ENCODE results near the gene SIM2.

SIM2 gene

DNA sequence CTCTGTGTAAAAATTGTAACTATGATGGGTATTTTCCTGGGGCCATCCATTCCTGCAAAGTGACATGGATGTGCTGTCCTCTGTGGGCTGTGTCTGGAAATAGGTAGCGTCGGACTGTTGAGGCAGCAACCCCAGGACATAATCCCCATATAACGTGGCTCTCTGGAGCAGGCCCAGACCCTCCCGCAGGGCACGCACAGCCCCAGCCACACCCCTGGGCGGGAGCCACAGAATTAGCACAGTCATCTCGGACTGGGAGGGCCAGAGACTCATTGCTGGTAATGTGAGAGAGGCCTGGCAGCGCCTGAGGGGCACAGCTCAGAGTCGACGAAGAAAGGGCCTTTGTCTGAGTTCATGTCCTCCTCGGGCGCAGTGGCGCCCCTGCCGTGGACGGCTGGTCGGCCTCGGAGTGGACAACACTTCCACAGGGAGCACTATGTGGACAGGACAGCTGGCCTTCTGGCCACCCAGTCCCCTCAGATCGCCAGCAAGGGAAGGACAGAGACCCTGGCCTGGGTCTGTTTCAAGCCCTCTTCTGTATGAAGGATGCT, 20.1 kb downstream of the SIM2 start:
- no peak for ATAC-seq

DNA sequence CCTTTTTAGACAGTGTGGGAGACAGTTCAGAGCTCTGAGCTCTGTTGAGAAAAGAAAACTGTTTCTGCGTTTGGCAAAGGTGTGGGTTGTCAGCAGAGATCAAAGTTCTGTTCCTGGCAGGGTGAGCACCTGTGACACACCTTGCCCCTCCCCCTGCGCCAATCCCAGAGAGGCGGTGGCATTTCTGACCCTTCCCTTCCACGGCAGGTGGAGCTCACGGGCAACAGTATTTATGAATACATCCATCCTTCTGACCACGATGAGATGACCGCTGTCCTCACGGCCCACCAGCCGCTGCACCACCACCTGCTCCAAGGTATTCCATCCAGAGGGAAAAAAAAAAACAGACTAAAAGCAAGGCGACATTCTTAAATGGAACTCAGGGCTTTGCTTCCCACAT, 20.7 kb downstream of the SIM2 start:
- ATAC-seq: no peak

DNA sequence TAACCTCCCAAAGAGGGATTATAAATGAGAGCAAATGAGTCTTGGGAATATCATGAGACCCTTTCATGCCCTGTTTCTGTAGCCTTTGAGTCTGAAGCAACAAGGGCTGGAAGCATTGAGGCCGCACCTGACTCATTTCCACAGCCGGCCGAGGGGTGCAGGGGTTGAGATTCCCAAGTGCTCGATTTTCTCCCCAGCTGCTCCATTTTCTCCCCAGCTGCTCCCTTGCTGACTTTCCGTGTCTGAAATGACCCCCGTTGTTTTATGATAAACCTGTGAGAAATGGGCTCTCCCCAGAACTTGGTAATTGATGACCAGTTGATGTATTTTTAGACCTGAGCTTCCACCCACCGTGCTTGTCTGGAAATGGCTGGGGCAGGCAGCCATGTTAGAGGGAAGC, 22.9 kb downstream of the SIM2 start:
- ATAC-seq: no peak

DNA sequence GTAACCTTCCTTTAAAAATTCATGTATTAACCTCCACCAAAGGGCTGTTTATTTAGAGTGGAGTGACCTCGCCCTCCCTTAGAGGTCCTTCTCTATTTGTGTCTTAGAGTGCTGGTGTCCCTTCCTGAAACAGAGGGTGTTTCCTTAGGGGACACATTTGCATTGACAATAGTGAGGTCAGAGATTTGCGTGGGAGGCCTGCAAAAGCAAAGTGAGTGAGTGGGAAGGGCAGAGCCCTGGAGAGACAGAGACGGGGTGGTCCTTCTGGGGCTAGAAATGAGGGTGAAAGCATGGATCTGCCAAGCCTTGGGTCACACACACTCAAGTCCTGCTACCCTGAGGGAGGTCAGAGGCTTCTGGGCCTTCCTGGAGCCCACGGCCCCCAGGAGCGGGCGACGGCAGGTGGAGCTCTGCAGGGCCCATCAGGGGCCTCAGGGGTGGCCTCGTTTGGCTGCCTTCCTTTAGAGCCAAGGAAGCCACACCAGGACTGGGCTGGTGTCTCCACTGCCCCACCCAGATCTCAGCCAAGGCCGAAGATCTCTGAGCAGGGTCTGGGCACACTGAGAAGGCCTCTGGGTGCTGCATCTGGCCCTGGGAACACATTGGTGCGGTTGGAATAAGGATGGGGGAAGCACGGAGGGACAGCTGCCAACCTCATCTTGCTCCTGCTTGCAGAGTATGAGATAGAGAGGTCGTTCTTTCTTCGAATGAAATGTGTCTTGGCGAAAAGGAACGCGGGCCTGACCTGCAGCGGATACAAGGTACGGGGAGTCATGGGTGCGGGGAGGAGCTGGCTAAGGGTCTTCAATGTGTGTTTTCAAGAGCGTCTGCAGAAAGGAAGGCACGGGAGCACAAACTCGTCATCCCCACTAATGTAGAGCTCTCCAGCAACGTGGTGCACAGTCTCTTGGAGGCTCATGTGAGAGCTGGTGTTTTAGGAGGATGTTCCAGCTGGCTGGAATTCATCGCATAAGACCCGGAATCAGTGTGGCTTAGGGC, 23.8 kb downstream of the SIM2 start:
- no peak for ATAC-seq

DNA sequence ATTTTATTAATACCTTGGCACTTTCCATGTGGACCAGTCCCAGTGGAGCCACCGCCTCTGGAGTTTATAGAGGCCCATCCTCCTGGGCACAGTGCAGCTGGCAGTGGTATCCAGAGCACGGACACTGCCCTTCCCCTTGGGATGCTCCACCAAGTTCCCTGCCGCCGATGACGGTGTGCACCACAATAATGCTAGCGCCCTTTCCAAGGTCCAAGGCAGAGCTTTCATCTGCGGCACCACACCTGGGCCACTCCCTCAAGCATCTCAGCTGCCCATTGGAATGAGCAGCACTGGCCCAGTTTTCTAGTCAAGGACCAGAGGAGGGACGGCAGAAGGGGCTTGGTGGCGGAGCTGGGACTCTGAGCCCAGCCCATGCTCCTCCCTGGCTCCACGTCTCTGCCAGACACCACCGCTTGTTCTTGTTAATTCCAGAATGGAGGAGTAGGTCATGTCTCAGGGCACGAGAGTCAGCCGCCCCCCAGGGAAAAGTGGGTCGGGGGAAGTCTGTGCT, 24.5 kb downstream of the SIM2 start:
- ATAC-seq: no peak

DNA sequence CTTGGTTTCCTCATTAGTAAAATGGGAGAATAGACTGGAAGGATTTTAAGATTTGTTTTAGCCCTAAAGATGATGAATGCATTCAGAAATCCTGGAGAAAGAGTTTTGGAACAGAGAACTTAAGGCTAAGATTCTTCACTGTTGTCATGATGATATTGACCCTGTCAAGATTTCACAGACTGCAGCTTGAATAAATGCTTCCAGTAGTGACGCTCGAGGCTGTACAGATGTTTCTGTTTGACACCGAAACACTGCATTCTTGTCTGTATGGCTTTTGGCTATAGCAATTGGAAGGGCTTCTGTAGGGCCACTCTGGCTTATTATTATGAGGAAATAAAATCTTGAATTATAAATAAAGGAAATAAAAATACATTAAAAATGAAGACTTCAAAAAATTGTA, 25.7 kb downstream of the SIM2 start:
- no peak for ATAC-seq

DNA sequence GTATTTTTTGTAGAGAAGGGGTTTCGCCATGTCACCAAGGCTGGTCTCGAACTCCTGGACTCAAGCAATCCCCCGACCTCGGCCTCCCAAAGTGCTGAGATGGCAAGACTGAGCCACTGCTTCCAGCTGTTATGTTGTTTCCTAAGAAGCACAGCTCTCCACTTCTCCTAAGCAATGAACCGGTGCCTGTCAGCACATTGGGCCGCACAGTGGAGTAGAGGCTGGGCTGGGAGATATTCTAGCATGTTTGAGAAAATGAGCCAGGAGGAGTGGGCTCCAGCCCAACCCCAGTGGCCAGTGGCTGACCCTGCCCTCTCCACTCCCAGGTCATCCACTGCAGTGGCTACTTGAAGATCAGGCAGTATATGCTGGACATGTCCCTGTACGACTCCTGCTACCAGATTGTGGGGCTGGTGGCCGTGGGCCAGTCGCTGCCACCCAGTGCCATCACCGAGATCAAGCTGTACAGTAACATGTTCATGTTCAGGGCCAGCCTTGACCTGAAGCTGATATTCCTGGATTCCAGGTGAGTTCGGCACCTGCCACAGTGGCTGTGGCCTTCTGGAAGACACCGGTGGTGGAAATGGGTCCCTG, 27.0 kb downstream of the SIM2 start:
- no peak for ATAC-seq

DNA sequence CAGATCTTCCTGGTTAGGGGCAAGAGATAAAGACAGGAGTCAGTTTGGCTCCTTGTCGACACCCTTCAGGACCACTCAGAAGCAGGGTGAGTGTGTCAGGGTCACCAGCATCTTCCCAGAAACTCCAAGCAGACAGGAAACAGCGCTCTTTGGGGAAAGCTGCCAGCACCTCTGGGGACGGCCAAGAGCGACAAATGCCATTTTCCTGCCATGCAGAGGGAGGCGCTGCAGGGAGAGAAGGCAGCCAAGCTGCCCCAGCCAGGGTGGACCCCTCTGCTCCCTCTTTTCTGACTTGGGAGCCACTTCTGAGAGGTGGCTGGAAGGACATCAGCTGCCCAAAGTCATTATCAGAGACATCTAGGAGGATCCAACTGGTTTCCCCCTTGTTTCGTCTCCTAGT, 29.0 kb downstream of the SIM2 start:
- ATAC-seq: no peak

DNA sequence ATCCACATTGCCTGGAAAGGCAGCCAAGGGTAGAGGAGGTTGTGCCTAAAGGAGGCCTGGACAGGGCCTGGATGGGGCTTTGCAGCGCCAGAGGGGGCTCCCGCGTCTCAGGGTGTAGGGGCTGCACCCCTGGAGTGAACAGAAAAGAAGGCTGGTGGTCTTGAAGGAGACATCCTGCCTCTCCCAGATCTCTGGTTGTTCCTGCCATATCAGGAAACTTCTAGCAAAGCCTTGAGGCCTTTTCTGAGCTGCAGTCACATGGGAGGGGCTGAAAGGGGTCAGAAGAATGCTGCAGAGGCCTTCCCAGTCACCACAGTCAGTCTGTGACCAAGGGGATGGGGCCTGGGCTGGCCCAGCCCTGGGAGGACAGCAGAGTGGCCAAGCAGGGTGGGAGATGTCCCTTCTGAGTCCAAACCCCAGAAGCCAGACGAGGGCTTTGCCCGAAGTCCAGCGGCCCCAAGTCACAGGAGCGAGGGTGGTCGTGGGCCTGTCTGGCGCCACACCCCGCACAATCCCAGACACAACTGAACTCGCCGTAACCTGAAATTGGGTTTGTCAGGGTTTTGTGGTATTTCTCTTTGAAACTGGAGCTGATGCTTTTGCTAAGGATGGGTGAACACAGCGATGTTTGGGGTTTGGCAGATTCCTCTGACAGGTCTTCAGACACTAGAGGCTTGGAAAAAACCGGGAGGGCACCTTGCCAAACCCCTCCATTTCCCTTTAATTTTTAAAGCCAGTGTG, 29.6 kb downstream of the SIM2 start:
- ATAC-seq: no peak

DNA sequence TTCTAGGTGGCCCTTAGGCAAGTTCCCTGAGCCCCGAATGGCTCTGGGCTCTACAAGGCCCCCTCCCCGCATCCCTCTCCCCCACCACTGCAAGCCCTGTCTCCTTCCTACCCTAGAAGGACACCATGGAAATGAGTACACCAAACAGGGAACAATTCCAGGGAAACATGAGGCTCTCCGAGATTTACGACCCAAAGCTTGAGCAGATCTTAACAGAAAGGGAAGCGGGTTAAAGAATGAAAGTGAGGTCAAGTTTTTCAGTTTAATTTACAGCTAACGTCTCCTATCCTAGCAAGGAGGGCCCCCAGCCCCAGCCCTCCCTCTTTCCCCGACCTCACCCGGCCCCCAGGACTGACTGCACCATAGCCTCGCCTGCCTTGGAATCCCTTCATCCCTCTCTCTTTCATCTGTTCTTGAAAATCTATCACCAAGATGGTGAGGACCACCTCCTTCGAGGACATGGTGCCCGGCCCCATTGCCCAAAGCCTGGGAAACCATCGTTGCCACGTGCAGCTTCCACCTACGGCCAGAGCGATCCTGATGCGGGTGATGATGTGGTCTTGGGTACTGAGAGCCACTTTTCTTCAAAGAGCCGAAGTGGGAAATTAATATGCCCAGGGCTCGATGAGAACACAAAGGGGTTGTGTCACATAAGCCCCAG, 30.5 kb downstream of the SIM2 start:
- no peak for ATAC-seq

DNA sequence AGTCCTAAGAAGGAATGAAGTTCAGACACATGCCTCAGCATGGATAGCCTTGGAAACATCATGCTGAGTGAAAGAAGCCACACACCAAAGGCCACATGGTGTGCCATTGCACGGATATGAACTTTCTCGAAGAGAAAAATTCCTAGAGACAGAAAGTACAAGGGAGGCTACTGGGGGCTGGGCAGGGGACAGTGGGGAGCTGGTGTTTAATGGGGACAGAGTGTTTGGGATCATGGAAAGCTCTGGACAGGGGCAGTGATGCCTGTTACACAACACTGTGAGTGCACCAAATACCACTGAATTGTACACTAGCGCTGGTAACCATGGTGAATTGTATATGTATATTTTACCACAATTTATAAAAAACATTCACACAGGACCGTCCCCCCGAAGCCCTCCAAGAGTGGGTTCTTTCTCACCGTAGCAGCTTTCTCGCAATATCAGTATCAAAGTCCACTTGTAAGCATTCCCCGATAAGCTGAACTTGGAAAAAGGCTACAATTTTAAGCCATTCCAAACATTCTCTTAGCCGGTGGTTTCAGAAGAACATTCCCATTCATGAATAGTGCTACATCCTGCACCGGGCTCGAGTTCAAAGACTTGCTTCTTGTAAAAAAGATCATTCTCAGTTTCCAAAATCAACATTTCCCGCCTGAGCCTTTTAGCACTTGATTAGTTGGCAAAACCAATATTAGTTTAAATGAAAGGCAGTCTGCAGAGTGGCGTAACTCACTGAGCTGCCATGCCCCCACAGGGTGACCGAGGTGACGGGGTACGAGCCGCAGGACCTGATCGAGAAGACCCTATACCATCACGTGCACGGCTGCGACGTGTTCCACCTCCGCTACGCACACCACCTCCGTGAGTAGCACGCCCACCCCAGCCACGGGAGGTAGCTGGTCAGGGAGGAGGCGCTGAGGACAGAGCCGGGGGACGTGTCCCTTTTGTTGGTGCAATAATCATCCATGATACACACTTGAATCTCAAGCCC, 31.7 kb downstream of the SIM2 start:
- no peak for ATAC-seq

DNA sequence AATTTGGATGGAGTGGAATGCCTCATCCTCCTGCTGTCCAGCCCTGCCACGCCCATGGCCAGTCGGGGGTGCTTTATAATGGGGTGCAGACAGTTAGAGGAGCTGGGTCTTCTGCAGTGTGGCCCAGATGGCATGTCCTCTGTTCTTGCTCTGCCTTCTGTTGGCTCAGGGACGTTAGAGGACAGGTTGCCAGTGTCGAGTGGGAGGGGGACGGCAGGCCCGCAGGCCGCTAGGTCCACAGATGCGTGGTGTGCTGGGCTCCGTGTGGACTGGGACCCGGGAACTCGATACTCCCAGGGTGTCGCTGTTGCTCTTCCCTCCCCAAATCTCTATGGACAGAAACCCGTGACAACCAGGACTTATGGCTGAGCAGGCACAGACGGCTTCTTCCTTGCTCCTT, 33.3 kb downstream of the SIM2 start:
- no peak for ATAC-seq

DNA sequence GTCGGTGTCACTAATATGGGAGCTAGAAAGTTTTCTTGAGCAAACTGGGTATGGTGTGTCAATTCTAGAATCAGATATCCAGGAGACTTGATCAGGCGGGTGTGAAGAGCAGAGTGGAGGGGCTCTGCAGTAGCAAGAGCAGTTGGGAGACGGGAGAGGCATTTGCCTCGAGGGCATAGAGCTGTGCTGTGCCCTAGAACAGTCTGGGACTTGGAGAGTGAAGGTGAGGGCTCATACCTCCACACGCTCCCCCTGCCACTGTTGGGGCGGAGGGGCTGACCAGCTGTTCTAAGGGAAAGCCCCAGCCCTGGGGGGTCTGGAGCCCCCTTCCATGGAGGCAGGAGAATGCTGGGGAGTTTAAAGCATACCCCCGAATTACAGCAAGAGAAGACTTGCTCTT, 33.8 kb downstream of the SIM2 start:
- no peak for ATAC-seq

DNA sequence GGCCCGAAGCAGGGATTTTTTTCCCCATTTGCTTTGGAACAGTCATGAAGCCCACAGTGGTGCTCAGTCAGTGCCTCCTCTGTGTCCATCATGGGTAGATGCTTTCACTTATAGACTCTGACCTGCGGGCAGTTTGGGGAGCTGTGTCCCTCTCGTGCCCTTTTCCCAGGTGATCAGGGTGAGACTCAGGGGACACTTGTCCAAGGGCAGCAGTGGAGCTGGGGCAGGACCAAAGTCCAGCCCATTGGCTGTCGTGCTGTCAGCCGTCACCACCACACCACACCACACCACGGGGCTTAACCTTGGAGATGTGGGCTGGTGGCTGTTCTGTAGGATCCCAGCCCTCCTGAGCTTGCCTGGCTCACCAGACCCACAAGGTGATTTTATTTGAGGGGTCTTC, 34.9 kb downstream of the SIM2 start:
- ATAC-seq: no peak

DNA sequence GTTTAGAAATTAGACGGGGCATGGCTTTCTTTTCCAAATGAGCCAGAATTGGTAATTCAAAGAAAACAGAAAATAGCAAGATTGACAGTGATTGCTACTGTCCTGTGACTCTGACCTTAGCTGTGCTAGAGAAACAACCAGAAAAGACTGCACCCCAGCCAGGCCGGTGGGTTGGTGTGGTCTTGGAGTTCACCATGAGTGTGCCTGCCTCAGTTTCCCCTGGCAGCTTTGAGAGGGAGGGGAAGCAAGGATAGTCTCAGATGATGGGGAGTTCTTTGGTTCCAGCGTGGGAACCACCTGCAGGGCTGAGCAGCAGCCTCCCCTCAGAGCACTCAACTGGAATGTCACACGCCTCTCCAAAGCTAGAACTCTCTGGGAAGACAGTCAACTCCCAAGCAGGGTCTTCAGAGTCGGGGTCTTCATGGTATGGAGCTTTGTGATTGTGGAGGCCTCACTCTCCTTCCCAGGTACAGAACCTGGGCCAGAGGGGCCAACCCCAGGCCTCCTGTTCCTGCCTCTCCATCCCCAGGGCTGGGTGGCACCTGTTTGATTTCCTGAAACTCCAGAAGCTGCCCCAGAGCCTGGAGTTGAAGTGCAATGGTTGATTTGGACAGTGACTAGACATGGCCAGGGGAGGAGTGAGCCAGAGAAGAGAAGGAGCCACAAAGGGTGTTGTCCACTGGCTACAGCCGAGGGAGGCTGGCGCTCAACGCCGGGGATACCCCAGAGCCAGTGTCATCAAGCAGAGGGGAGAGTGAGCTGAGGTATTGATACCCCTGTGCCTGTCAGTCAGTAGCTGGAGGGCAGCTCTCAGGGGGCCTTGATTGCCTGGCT, 35.7 kb downstream of the SIM2 start:
- no peak for ATAC-seq

DNA sequence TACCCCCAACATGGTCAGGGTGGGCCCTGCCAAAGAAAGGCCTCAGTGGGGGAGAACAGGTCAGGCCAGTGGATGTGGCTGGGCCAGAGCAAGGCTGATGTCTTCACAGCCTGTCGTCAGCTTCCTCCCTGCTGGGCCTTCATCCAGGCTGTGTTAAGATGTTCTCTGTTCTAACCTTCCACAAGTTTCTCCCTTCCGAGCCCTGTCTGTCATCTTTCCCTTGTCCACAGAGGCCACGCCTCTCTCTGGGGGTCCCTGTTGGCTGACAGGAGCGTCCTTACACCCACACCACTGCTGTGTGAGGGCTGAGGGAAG, 36.2 kb downstream of the SIM2 start:
- ATAC-seq: no peak

DNA sequence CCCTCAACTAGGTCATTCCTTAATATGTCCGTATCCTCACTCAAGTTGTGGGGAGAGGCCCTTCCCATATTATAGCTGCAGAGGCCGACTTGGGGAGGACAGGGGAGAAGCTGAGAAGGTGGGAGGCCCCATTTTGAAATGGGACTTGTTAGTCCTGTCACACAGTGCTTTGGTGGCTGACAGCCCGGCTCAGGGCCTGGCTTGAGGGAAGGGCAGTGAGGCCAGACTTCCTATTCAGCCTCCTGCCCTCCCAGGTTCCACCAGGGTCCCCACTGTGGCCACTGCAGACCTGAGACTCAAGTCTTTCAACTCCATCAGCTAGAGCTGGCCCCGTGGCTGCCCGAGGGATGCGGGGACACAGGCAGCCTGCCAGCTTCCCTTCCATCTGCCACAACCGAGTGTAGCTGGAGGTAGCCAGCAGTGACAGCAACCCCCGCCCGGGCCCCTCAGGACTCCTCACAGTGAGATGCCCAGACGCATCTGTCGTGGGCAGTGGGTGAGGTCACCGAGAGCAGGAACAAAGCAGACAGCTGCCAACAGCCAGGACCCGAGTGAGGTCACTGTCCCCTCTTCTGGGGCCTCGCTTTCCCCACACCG, 36.9 kb downstream of the SIM2 start:
- ATAC-seq: no peak

DNA sequence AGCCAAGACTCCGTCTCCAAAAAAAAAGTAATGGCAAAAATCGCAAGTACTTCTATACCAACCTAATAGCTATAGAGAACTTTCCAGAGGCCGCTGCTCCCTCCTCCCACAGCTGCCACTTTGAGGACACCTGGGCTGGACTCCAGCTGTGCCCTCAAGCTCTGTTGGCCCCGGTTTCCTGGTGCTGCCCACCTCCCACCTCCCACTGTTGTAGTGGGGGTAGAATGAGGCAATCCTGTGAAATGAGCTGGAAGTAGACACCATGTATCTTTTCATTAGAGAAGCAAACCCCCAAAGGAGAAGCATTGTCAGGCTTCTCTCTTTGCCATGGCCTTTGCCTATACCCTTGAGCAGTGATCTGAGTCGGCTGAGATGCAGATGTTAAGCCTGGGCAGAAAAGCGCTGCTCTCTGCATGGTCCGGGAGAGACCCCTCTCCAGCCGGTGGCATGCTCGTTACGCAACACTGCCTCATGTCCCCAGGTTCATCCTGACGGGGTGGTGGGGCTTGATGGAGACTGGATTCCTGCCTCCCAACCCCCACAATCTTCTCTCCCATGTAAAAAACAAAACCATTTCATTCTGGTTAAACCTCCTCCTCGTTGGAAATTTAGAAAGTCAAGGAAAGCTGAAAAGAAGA, 39.7 kb downstream of the SIM2 start:
- no peak for ATAC-seq

DNA sequence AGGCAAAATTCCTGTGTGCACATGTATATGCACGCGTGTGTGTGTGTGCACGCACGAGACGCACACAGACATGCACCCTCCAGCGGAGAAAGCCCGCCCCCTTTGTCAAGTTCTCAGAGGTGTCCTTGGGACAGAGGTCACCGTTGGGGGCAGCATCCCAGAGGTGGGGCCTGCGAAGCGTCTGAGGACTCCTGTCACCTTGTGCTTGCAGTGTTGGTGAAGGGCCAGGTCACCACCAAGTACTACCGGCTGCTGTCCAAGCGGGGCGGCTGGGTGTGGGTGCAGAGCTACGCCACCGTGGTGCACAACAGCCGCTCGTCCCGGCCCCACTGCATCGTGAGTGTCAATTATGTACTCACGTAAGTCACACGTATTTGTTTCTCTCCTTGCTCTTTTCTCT, 42.6 kb downstream of the SIM2 start:
- ATAC-seq: no peak

DNA sequence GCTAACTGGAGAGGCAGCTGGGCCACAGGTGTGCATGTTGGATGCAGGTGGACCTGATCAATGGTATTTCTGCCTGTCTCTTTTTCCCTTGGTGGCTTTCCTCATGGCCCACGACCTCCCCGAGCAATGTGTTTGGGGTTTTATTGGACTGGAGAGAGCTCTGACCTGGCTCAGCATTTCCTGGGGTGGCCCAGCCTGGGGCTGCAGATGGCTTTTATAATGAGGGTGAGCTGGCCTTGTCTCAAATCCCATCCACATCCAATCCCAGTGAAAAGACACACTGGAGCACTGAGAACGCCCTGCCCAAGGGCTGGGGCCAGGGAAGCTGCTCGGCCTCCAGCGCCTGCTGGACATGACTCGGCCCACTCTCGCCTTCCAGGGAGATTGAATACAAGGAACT, 44.1 kb downstream of the SIM2 start:
- ATAC-seq: no peak

Data from activated CD4-positive, CD25-positive, alpha-beta regulatory T cell treated with anti-CD3 and anti-CD28 coated beads, Interleukin-2, amount 50 U/mL, for 24 hours (primary cell).